NCI-H1092 (cell line): ENCODE data around the gene PSEN2.
A peak's percentile ranks its signal among the peaks of the same experiment; 100 is the strongest.
"Not testable (repeated sequence)": the region's sequence is repeated elsewhere in the genome, so short reads cannot be mapped to it uniquely, and the experiment has no call there.

Experiments
- DNase-seq: peaks from one replicate; lab custom pipeline; 2025; lab: John Stamatoyannopoulos, UW

Gene PSEN2

DNA sequence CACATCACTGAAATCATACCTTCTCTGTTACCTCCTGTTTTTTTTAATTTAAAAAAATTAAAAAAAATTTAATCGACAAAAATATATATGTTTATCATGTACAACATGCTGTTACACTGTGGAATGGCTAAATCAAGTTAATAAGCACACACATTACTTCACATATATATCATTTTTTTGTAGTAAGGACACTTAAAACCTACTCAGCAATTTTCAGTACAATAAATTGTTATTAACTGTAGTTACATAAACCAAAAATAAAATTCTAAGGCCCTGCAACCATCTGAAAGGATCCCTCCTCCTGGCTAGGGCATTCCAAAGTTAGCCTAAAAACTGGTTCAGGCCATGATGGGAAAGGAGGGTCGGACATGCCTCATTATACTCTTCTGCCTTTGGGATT, 46.1 kb downstream of the PSEN2 start:
- DNase-seq: no peak

- DNase-seq: no peak
Measured at GRCh38 chr1:226919587-226919986, 49.2 kb downstream of the PSEN2 start.

- no peak for DNase-seq
Measured at GRCh38 chr1:226919995-226920394, 49.6 kb downstream of the PSEN2 start.

DNA sequence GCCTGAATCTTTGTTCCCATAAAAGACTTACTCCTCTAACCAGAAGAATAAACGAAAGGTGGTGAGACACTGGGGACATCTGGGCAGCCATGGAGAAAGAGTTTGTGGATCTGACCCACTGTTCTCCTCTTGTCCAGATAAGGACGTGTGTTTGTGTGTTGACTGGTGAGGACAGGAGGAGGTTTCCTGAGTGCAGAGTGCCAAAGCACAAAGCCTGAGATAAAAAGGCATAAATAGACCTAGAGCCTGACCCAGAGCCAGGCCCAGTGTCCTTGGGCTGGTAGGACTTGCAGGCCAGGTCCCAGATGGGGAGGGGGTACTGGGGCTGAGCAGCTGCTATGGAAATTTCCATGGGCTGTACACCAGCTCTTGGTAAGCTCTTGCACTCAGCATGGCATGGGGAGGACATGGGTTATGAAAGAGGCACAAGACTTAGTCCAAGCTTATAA, 50.1 kb downstream of the PSEN2 start:
- no peak for DNase-seq

DNA sequence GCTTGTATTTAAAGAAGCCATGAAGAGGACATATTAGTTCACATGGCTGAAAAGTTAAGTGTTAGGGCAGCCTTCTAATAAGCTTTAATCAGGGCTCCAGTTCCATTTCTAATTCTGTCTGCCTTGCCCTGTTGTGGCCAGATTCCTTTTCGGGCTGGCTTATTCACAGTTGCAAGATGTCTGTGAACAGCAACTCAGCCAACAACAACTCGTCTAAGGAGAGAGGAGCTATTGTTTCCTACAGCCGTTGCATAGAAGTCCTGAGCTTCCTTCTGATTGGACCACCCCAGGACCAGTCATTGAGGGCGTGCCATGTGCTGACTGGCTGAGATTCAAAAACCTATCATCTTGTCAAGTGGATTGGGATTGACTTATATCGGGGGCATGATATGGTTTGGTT, 51.1 kb downstream of the PSEN2 start:
- no peak for DNase-seq

- not testable (repeated sequence) for DNase-seq
Measured at GRCh38 chr1:226929260-226930111, 59.1 kb downstream of the PSEN2 start.

DNA sequence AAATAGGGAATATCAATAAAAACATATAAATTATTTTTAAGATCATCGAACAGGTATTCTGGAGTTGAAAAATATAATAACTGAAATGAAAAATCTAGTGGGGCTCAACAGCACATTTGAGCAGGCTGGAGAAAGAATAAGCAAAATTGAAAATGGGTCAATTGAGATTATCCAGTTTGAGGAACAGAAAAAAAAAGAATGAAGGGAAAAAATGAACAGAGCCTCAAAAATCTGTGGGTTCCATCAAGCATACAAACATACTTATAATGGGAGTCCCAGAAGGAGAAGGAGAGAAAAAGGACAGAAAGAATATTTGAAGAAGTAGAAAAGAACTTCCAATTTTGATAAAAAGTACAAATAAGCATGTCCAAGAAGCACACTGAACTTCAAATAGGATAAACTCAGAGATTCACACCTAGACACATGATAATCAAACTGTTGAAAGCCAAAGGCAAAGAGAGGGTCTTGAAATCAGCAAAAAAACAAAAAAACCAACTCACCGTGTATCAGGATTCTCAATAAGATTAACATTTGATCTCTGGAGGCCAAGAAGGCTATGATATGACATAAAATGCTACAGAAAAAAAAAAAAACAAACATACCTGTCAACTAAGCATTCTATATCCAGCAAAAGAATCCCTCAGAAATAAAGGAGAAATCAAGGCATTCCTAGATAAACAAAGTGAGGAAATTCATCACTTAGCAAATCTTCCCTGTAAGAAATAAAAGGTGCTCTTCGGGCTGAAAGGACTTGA, 64.2 kb downstream of the PSEN2 start:
- no peak for DNase-seq

DNA sequence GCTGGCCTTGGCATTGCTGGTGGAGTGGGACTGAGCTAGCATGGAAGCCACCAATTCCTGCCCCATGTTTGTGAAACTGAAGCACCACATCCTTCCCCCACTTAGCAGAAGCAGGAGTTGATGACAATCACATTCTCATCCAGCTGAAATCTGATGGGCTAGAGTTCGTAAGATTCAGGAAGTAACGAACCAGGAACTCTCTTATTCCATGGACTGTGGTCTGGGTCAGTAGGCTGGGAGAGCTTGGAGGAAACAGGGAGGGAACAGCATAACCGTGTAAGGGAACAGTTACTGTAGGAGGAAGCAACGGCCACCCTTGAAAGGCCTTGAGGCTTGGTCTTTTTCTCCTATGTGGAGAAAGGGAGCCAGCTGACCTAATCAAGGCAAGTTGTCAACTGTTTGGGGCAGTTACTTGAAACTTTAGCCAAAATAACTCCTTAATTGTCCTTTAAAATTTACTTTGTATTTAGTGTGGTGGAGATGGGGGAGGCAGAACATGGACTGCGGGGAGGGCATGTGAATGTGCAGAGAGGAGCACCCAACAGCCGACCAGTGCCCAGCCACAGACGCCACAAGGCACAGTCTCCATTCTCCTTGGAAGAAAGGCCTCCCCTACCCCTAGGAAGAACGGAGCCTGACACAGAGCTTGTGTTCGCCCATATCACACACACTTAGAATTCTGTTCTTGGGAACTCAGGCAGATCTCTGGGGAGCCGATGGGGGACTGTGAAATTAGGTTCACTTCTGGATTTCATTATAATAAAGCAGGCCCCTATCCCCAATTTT, 67.7 kb downstream of the PSEN2 start:
- no peak for DNase-seq

DNA sequence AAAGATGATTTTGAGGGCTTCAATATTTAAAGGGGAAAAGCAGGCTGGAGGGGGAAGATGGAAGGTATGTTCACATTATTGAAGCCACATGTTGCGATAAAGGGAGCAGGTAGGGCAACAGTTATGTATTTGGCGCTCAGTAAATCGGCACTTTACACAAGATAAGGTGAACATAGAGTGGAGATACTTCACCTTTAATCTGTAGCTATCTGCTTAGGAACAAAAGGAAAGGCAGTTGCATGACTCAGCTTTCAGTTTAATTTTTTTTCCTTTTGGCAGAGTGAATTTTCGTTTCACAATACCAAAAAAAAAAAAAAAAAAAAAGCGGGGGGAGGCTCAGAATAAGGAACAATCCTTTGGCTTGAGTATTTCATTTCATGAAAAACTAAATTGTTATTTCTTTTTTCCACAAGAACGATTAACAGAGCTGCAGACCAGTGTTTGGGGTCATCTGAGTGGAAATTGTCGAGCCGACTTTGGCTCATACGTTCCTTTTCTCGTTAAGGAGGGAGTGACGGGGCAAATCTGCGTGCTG, 68.6 kb downstream of the PSEN2 start:
- no peak for DNase-seq

GRCh38 chr1:226939438-226940028, 69.1 kb downstream of the PSEN2 start:
- peak; percentile 83 for DNase-seq

GRCh38 chr1:226940029-226940805, 69.8 kb downstream of the PSEN2 start, which contains the start of gene COQ8A:
COQ8A (plus strand) TSS chr1:226940294; CDS start chr1:226961386, 21,092 bp downstream.
- peak; percentile 100 for DNase-seq

DNA sequence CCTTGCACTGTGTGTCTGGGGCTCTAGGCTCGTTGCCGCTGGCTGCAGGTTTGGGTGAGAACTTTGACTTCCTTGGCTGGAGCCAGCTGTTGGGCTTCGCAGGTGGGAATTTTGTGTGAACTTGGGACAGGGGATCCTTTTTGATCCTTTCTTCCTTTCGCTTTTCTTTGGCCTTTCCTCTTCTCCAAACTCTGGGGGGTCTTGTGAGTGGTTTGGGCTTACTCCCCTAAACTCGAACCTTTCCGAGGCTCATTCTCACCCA, 70.3 kb downstream of the PSEN2 start:
- DNase-seq: no peak

- no peak for DNase-seq
Measured at GRCh38 chr1:226942392-226942791, 72.0 kb downstream of the PSEN2 start.

DNA sequence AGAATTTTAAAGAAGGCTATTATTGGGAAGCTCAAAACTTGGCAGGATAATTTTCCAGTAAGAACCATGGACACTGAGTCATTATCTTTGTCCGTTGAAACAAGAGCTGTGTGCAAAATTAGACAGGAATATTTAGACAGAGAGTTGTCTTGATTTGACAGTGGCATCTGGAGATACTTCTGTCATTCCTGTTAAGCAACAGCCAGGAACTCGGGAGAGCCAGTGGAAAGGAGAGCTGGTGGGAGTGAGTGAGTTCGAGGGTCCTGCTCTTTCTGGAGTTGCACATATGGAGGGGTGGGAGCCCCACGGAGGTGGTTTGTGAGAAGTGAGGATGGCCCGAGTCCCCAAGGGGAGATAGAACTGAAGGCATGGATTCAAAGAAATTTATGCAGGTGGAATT, 72.7 kb downstream of the PSEN2 start:
- DNase-seq: no peak

DNA sequence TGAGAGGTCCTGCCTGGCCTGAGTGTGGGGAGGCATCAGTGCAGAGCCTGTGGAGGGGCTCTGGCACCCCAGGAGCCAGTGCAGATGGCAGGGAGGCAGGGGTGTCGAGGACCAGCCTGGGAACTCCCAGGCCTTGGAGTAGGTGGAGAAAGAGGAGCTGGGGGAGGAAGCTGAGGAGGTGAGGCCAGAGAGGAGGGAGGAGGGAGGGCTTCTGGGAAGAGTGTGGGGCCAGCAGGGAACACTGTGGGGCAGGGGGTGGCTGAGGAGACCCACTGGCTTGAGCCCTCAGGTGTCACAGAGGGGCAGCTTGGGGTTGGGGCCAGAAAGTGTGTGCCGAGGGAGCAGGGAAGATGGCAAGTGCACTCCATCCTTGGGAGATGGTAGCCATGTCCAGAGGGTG, 73.5 kb downstream of the PSEN2 start:
- DNase-seq: no peak

GRCh38 chr1:226945106-226945857, 74.9 kb downstream of the PSEN2 start:
- DNase-seq: peak; percentile 81
